ENCODE results near the gene LRBA. TPM values are rescaled to one million over a fixed set of nuclear protein-coding genes. Genes with fewer than 3 reads are reported as not detected.

Gene LRBA
- total RNA-seq, 1 experiment from 2014 or later, result 55.3 TPM

- Histone ChIP-seq H2BK120ac (ENCODE audit: low read depth, low read length, poor library complexity, severe bottlenecking) (no peak overlapping the region), H4K5ac (ENCODE audit: insufficient read length, low read depth, low read length) (no peak overlapping the region), H3K9me3 (ENCODE audit: control insufficient read depth, low read depth, low read length) (no peaks in the 10 kb centered on the region), H3K18ac (ENCODE audit: insufficient read length, low read depth, low read length) (no peak overlapping the region), H3K23ac (ENCODE audit: insufficient read length, low read depth, low read length) (no peak overlapping the region), H3K23me2 (ENCODE audit: insufficient read length, low read depth, low read length, poor library complexity, severe bottlenecking) (no peaks in the 10 kb centered on the region), H3K9ac (ENCODE audit: extremely low read depth, insufficient read length, low read length) (no peak overlapping the region), H3K14ac (ENCODE audit: insufficient read depth, low read length) (no peak overlapping the region), H3K27ac (ENCODE audit: insufficient read length, low read depth, low read length) (no peak overlapping the region), H2BK12ac (ENCODE audit: insufficient read length, low read depth, low read length) (no peak overlapping the region), H3K4ac (ENCODE audit: low read depth, low read length) (no peak overlapping the region), H4K91ac (ENCODE audit: insufficient read length, low read depth, low read length) (no peak overlapping the region), H4K20me1 (ENCODE audit: control insufficient read depth, insufficient read depth, insufficient read length) (no peaks in the 10 kb centered on the region), H2AFZ (ENCODE audit: low read length) (no peak overlapping the region), H4K8ac (replicated peaks; ENCODE audit: insufficient read length, low read depth, low read length) (no peak overlapping the region), H2BK20ac (ENCODE audit: low read depth, low read length, poor library complexity, severe bottlenecking) (no peak overlapping the region), H2BK5ac (ENCODE audit: insufficient read length, low read length) (no peak overlapping the region), H3K79me1 (ENCODE audit: insufficient read depth, low read depth, low read length, poor library complexity, severe bottlenecking) (no peaks in the 10 kb centered on the region), H3K4me1 (ENCODE audit: insufficient read depth, low read length) (no peaks in the 10 kb centered on the region; the same call in 1 of the 2 replicates), H3T11ph (ENCODE audit: low read length) (no peak overlapping the region), H2AK5ac (ENCODE audit: insufficient read length, low read length) (no peak overlapping the region), H3K27me3 (ENCODE audit: insufficient read depth, low read length) (no peaks in the 10 kb centered on the region), H3K56ac (ENCODE audit: insufficient read length, low read depth, low read length) (no peak overlapping the region), H3K79me2 (ENCODE audit: insufficient read depth, low read length) (peaks cover 1% of the 10 kb centered on the region; the same call in 1 of the 2 replicates), H3K4me2 (ENCODE audit: insufficient read depth, insufficient read length, low read length) (no peak overlapping the region), H2BK15ac (ENCODE audit: low read depth, low read length) (no peak overlapping the region)
- Mint-ChIP-seq H3K4me1 (peaks cover 14 to 16% of the 10 kb centered on the region in 2 experiments), H3K27me3 (ENCODE audit: low read depth) (no peaks in the 10 kb centered on the region), H3K4me3 (no peak overlapping the region), H3K27ac (peak overlapping the region in 2 of 3 experiments; percentile 27 to 43; a peak in 2 of 7 replicates), H3K9me3 (no peaks in the 10 kb centered on the region), H3K36me3 (ENCODE audit: insufficient read depth in 1 of 3, low read depth in 3 of 3) (peaks cover 4 to 12% (median 4%) of the 10 kb centered on the region in 3 experiments; a peak in 5 of 7 replicates)
- WGBS (ENCODE audit: extremely low coverage, insufficient read length, low lambda C conversion rate), result no CpG with 5 or more reads among the region's 2 CpGs
- DNase-seq, result no peak
- no peak for TF ChIP-seq CTCF (conservative IDR thresholded peaks at IDR 0.05)
Observed at GRCh38 chr4:151034829-151035228, 19.7 kb upstream of the LRBA start.
